HL-60/S4 (cell line): ENCODE results near the gene ARPC4.

Source experiments
- in situ Hi-C: fragments of 300-500 bp; cut with MboI; formaldehyde crosslinking; loops from 2 replicates; pipeline ENCODE4 v1.14.3; 2022; ENCODE audit warnings: low sequenced_read_pairs

Gene ARPC4

GRCh38 chr3:9787714-9788113 is 5.2 kb upstream of the ARPC4 start:
- in situ Hi-C loops = no loop called here

GRCh38 chr3:9791127-9791526 is 1.8 kb upstream of the ARPC4 start:
- in situ Hi-C loops = no loop called here

- in situ Hi-C loops = no loop called here
These were observed 985 bp upstream of the ARPC4 start for GRCh38 chr3:9791790-9792404.

- in situ Hi-C loops = no loop called here
These were observed 389 bp downstream of the ARPC4 start for GRCh38 chr3:9793161-9793781.

GRCh38 chr3:9794400-9794799 is 1.5 kb downstream of the ARPC4 start:
- in situ Hi-C loops = no loop called here

GRCh38 chr3:9795207-9795606 is 2.3 kb downstream of the ARPC4 start:
- in situ Hi-C loops = no loop called here

- in situ Hi-C loops = no loop called here
These were observed 4.5 kb downstream of the ARPC4 start for GRCh38 chr3:9797196-9797945.

GRCh38 chr3:9800529-9800928 is 7.6 kb downstream of the ARPC4 start:
- in situ Hi-C loops = no loop called here

- in situ Hi-C loops = no loop called here
These were observed 10.6 kb downstream of the ARPC4 start for GRCh38 chr3:9803494-9803893.

- in situ Hi-C loops = no loop called here
These were observed 12.1 kb downstream of the ARPC4 start for GRCh38 chr3:9804996-9805395.

- in situ Hi-C loops = no loop called here
These were observed 13.3 kb downstream of the ARPC4 start for GRCh38 chr3:9806137-9806536.

GRCh38 chr3:9806688-9807589 is 14.1 kb downstream of the ARPC4 start:
- in situ Hi-C loops = no loop called here

- in situ Hi-C loops = no loop called here
These were observed 15.1 kb downstream of the ARPC4 start for GRCh38 chr3:9807981-9808344.

- in situ Hi-C loops = no loop called here
These were observed 15.6 kb downstream of the ARPC4 start for GRCh38 chr3:9808345-9809037.

GRCh38 chr3:9809239-9809614 is 16.3 kb downstream of the ARPC4 start:
- in situ Hi-C loops = no loop called here

GRCh38 chr3:9809615-9810432 is 16.9 kb downstream of the ARPC4 start, which contains the start of gene TTLL3:
TSS of gene TTLL3 (plus strand) at chr3:9810262. CDS start at chr3:9810662, 400 bp downstream.
- in situ Hi-C loops = no loop called here

- in situ Hi-C loops = no loop called here
These were observed 17.5 kb downstream of the ARPC4 start for GRCh38 chr3:9810433-9810770.

GRCh38 chr3:9810846-9811245 is 18.0 kb downstream of the ARPC4 start:
- in situ Hi-C loops = no loop called here

- in situ Hi-C loops = no loop called here
These were observed 20.1 kb downstream of the ARPC4 start for GRCh38 chr3:9812870-9813483.
